ENCODE data around the gene GOPC. TPM values are rescaled to one million over a fixed set of nuclear protein-coding genes. Genes with fewer than 3 reads are reported as not detected.
A peak's percentile ranks its signal among the peaks of the same experiment; 100 is the strongest.

The GOPC gene
- total RNA-seq, 4 donors from 2014 or later: 20.2 to 24.7 (median 22.2) TPM

- DNase-seq (ENCODE audit: low spot score in 2 of 2): no peak
- TF ChIP-seq CTCF (IDR thresholded peaks at IDR 0.05): no peak
- TF ChIP-seq POLR2A (IDR thresholded peaks at IDR 0.05): no peak
- H3K4me3 ChIP-seq (ENCODE audit: low read depth, poor library complexity, severe bottlenecking): no peak overlapping the region
- intact Hi-C loops (cut with DNase I; ENCODE audit: low total_unique reads): no loop called here
- 63 to 77% methylated on average over 4 of the region's 4 CpGs for WGBS, 2 donors
These were observed 11.7 kb upstream of the GOPC start for GRCh38 chr6:117613920-117614560.

GRCh38 chr6:117607511-117607910 lies 5.2 kb upstream of the GOPC start:
- WGBS, 2 donors: 58 to 78% methylated on average over 3 of the region's 3 CpGs
- DNase-seq (ENCODE audit: low spot score in 2 of 2): no peak
- no peak for TF ChIP-seq CTCF (IDR thresholded peaks at IDR 0.05)
- no peak for TF ChIP-seq POLR2A (IDR thresholded peaks at IDR 0.05)
- H3K4me3 ChIP-seq (ENCODE audit: low read depth, poor library complexity, severe bottlenecking): no peak overlapping the region
- intact Hi-C loops (cut with DNase I; ENCODE audit: low total_unique reads): no loop called here

GRCh38 chr6:117605169-117605826 lies 3.0 kb upstream of the GOPC start:
- no peak for DNase-seq (ENCODE audit: low spot score in 2 of 2)
- WGBS, 2 donors: 27 to 32% methylated on average over 7 of the region's 7 CpGs
- intact Hi-C loops (cut with DNase I; ENCODE audit: low total_unique reads): no loop called here
- no peak for TF ChIP-seq CTCF (IDR thresholded peaks at IDR 0.05)
- TF ChIP-seq POLR2A (IDR thresholded peaks at IDR 0.05): no peak
- H3K4me3 ChIP-seq (ENCODE audit: low read depth, poor library complexity, severe bottlenecking): no peak overlapping the region

- WGBS, 2 donors: 92 to 96% methylated on average over 2 of the region's 2 CpGs
These were observed 1.5 kb upstream of the GOPC start for GRCh38 chr6:117603821-117604220.

GRCh38 chr6:117602899-117603588 lies 733 bp upstream of the GOPC start:
- no peak for DNase-seq (ENCODE audit: low spot score in 2 of 2)
- H3K4me3 ChIP-seq (ENCODE audit: low read depth, poor library complexity, severe bottlenecking): peak overlapping the region; percentile 97
- intact Hi-C loops (cut with DNase I; ENCODE audit: low total_unique reads): no loop called here
- WGBS, 2 donors: 53 to 54% methylated on average over 12 of the region's 12 CpGs
- no peak for TF ChIP-seq CTCF (IDR thresholded peaks at IDR 0.05)
- no peak for TF ChIP-seq POLR2A (IDR thresholded peaks at IDR 0.05)

More at GRCh38 chr6:117603821-117604220, 1.5 kb upstream of the GOPC start:
- intact Hi-C loops (cut with DNase I; ENCODE audit: low total_unique reads): no loop called here
- no peak overlapping the region for H3K4me3 ChIP-seq (ENCODE audit: low read depth, poor library complexity, severe bottlenecking)
- TF ChIP-seq CTCF (IDR thresholded peaks at IDR 0.05) (no peak), POLR2A (IDR thresholded peaks at IDR 0.05) (no peak)
- DNase-seq (ENCODE audit: low spot score in 2 of 2): no peak
